ENCODE results near the gene SH3PXD2B.

The SH3PXD2B gene

GRCh38 chr5:172463031-172463430, 8.7 kb upstream of the SH3PXD2B start:
- H2BK5ac ChIP-seq (ENCODE audit: low read depth, low read length, poor library complexity), result no peak overlapping the region
- WGBS (ENCODE audit: extremely low coverage, insufficient coverage, insufficient read length), result no CpG with 5 or more reads among the region's 9 CpGs
- no peak overlapping the region for H3K4me2 ChIP-seq (ENCODE audit: low read length)
- no peak overlapping the region for H2BK120ac ChIP-seq (ENCODE audit: insufficient read depth, low read length, poor library complexity)
- H3K14ac ChIP-seq (ENCODE audit: low read length), result no peak overlapping the region
- no peaks in the 10 kb centered on the region for H3K79me2 ChIP-seq (ENCODE audit: control insufficient read depth, insufficient read depth, low read length, poor library complexity)
- H4K12ac ChIP-seq (ENCODE audit: low read depth, low read length), result no peak overlapping the region
- no peak overlapping the region for H2AK5ac ChIP-seq (ENCODE audit: low read length)
- no peaks in the 10 kb centered on the region for H3K27me3 ChIP-seq (ENCODE audit: insufficient read depth, low read length)
- no peak overlapping the region for H3K9ac ChIP-seq (ENCODE audit: low read length)
- H3K4me3 ChIP-seq (ENCODE audit: low read depth, low read length), result no peak overlapping the region
- no peak overlapping the region for H4K8ac ChIP-seq (ENCODE audit: low read depth, low read length)
- no peak overlapping the region for H2AFZ ChIP-seq (ENCODE audit: insufficient read depth, low read length, poor library complexity)
- H4K91ac ChIP-seq (ENCODE audit: low read depth, low read length), result no peak overlapping the region
- no peak overlapping the region for H3K4ac ChIP-seq (ENCODE audit: low read depth, low read length)
- H3K18ac ChIP-seq (ENCODE audit: low read length), result no peak overlapping the region
- H3K4me1 ChIP-seq (ENCODE audit: control insufficient read depth in 1 of 2, insufficient read depth in 2 of 2, low read length in 2 of 2), result peaks cover 7 to 9% of the 10 kb centered on the region in 2 experiments
- H3K9me3 ChIP-seq (ENCODE audit: insufficient read depth, low read depth, low read length), result peaks cover 5% of the 10 kb centered on the region
- H3K27ac ChIP-seq (ENCODE audit: low read depth, low read length), result no peak overlapping the region
- H3K79me1 ChIP-seq (ENCODE audit: low read length), result peaks cover 2% of the 10 kb centered on the region
- H3K23ac ChIP-seq (ENCODE audit: low read length), result no peak overlapping the region
- no peak for DNase-seq
- H2BK12ac ChIP-seq (ENCODE audit: low read length), result no peak overlapping the region
- no peaks in the 10 kb centered on the region for H3K36me3 ChIP-seq (ENCODE audit: control insufficient read depth in 1 of 2, insufficient read depth in 2 of 2, low read length in 2 of 2)

- H3K9me3 ChIP-seq (ENCODE audit: insufficient read depth, low read depth, low read length), result peaks cover 3% of the 10 kb centered on the region
- no peaks in the 10 kb centered on the region for H3K27me3 ChIP-seq (ENCODE audit: insufficient read depth, low read length)
- H3K36me3 ChIP-seq (ENCODE audit: control insufficient read depth in 1 of 2, insufficient read depth in 2 of 2, low read length in 2 of 2), result no peaks in the 10 kb centered on the region
- H2AK5ac ChIP-seq (ENCODE audit: low read length), result no peak overlapping the region
- H4K91ac ChIP-seq (ENCODE audit: low read depth, low read length), result no peak overlapping the region
- no peak overlapping the region for H2BK120ac ChIP-seq (ENCODE audit: insufficient read depth, low read length, poor library complexity)
- H3K4me1 ChIP-seq (ENCODE audit: control insufficient read depth in 1 of 2, insufficient read depth in 2 of 2, low read length in 2 of 2), result peaks cover 13 to 23% of the 10 kb centered on the region in 2 experiments
- no peak overlapping the region for H4K8ac ChIP-seq (ENCODE audit: low read depth, low read length)
- H3K23ac ChIP-seq (ENCODE audit: low read length), result no peak overlapping the region
- no peak overlapping the region for H2BK12ac ChIP-seq (ENCODE audit: low read length)
- H4K12ac ChIP-seq (ENCODE audit: low read depth, low read length), result no peak overlapping the region
- H3K79me1 ChIP-seq (ENCODE audit: low read length), result peaks cover 8% of the 10 kb centered on the region
- H3K4ac ChIP-seq (ENCODE audit: low read depth, low read length), result no peak overlapping the region
- no CpG with 5 or more reads among the region's 5 CpGs for WGBS (ENCODE audit: extremely low coverage, insufficient coverage, insufficient read length)
- H3K9ac ChIP-seq (ENCODE audit: low read length), result no peak overlapping the region
- H3K14ac ChIP-seq (ENCODE audit: low read length), result no peak overlapping the region
- no peak for DNase-seq
- H3K27ac ChIP-seq (ENCODE audit: low read depth, low read length), result no peak overlapping the region
- no peak overlapping the region for H3K4me2 ChIP-seq (ENCODE audit: low read length)
- no peaks in the 10 kb centered on the region for H3K79me2 ChIP-seq (ENCODE audit: control insufficient read depth, insufficient read depth, low read length, poor library complexity)
- no peak overlapping the region for H3K18ac ChIP-seq (ENCODE audit: low read length)
- no peak overlapping the region for H3K4me3 ChIP-seq (ENCODE audit: low read depth, low read length)
- H2AFZ ChIP-seq (ENCODE audit: insufficient read depth, low read length, poor library complexity), result no peak overlapping the region
- H2BK5ac ChIP-seq (ENCODE audit: low read depth, low read length, poor library complexity), result no peak overlapping the region
Observed at GRCh38 chr5:172459783-172460165, 5.4 kb upstream of the SH3PXD2B start.

GRCh38 chr5:172458976-172459782, 4.9 kb upstream of the SH3PXD2B start:
- H4K8ac ChIP-seq (ENCODE audit: low read depth, low read length), result no peak overlapping the region
- H3K27me3 ChIP-seq (ENCODE audit: insufficient read depth, low read length), result no peaks in the 10 kb centered on the region
- H2AFZ ChIP-seq (ENCODE audit: insufficient read depth, low read length, poor library complexity), result no peak overlapping the region
- H3K23ac ChIP-seq (ENCODE audit: low read length), result no peak overlapping the region
- H3K9ac ChIP-seq (ENCODE audit: low read length), result no peak overlapping the region
- no peak overlapping the region for H4K91ac ChIP-seq (ENCODE audit: low read depth, low read length)
- H3K18ac ChIP-seq (ENCODE audit: low read length), result no peak overlapping the region
- H3K79me2 ChIP-seq (ENCODE audit: control insufficient read depth, insufficient read depth, low read length, poor library complexity), result peaks cover 3% of the 10 kb centered on the region
- DNase-seq, result no peak
- no peak overlapping the region for H2BK5ac ChIP-seq (ENCODE audit: low read depth, low read length, poor library complexity)
- no peaks in the 10 kb centered on the region for H3K36me3 ChIP-seq (ENCODE audit: control insufficient read depth in 1 of 2, insufficient read depth in 2 of 2, low read length in 2 of 2)
- H3K79me1 ChIP-seq (ENCODE audit: low read length), result peaks cover 11% of the 10 kb centered on the region
- WGBS (ENCODE audit: extremely low coverage, insufficient coverage, insufficient read length), result no CpG with 5 or more reads among the region's 9 CpGs
- no peak overlapping the region for H2BK120ac ChIP-seq (ENCODE audit: insufficient read depth, low read length, poor library complexity)
- no peak overlapping the region for H3K27ac ChIP-seq (ENCODE audit: low read depth, low read length)
- no peak overlapping the region for H3K4ac ChIP-seq (ENCODE audit: low read depth, low read length)
- no peak overlapping the region for H3K14ac ChIP-seq (ENCODE audit: low read length)
- H3K4me2 ChIP-seq (ENCODE audit: low read length), result no peak overlapping the region
- no peak overlapping the region for H2AK5ac ChIP-seq (ENCODE audit: low read length)
- H3K4me1 ChIP-seq (ENCODE audit: control insufficient read depth in 1 of 2, insufficient read depth in 2 of 2, low read length in 2 of 2), result peaks cover 13 to 23% of the 10 kb centered on the region in 2 experiments
- H3K4me3 ChIP-seq (ENCODE audit: low read depth, low read length), result no peak overlapping the region
- peaks cover 3% of the 10 kb centered on the region for H3K9me3 ChIP-seq (ENCODE audit: insufficient read depth, low read depth, low read length)
- H2BK12ac ChIP-seq (ENCODE audit: low read length), result no peak overlapping the region
- H4K12ac ChIP-seq (ENCODE audit: low read depth, low read length), result no peak overlapping the region

GRCh38 chr5:172456076-172456722, 1.9 kb upstream of the SH3PXD2B start:
- no peak overlapping the region for H2AFZ ChIP-seq (ENCODE audit: insufficient read depth, low read length, poor library complexity)
- no CpG with 5 or more reads among the region's 10 CpGs for WGBS (ENCODE audit: extremely low coverage, insufficient coverage, insufficient read length)
- H3K23ac ChIP-seq (ENCODE audit: low read length), result no peak overlapping the region
- H2BK120ac ChIP-seq (ENCODE audit: insufficient read depth, low read length, poor library complexity), result no peak overlapping the region
- no peaks in the 10 kb centered on the region for H3K27me3 ChIP-seq (ENCODE audit: insufficient read depth, low read length)
- H3K79me2 ChIP-seq (ENCODE audit: control insufficient read depth, insufficient read depth, low read length, poor library complexity), result peaks cover 8% of the 10 kb centered on the region
- DNase-seq, result no peak
- no peaks in the 10 kb centered on the region for H3K9me3 ChIP-seq (ENCODE audit: insufficient read depth, low read depth, low read length)
- no peak overlapping the region for H4K91ac ChIP-seq (ENCODE audit: low read depth, low read length)
- H4K12ac ChIP-seq (ENCODE audit: low read depth, low read length), result no peak overlapping the region
- no peak overlapping the region for H3K4me3 ChIP-seq (ENCODE audit: low read depth, low read length)
- H4K8ac ChIP-seq (ENCODE audit: low read depth, low read length), result peak overlapping the region; percentile 3
- H2AK5ac ChIP-seq (ENCODE audit: low read length), result no peak overlapping the region
- no peak overlapping the region for H3K18ac ChIP-seq (ENCODE audit: low read length)
- no peak overlapping the region for H3K14ac ChIP-seq (ENCODE audit: low read length)
- no peak overlapping the region for H3K27ac ChIP-seq (ENCODE audit: low read depth, low read length)
- H3K36me3 ChIP-seq (ENCODE audit: control insufficient read depth in 1 of 2, insufficient read depth in 2 of 2, low read length in 2 of 2), result no peaks in the 10 kb centered on the region
- no peak overlapping the region for H3K9ac ChIP-seq (ENCODE audit: low read length)
- H2BK5ac ChIP-seq (ENCODE audit: low read depth, low read length, poor library complexity), result no peak overlapping the region
- peaks cover 20 to 31% of the 10 kb centered on the region in 2 experiments for H3K4me1 ChIP-seq (ENCODE audit: control insufficient read depth in 1 of 2, insufficient read depth in 2 of 2, low read length in 2 of 2)
- H2BK12ac ChIP-seq (ENCODE audit: low read length), result no peak overlapping the region
- no peak overlapping the region for H3K4me2 ChIP-seq (ENCODE audit: low read length)
- H3K79me1 ChIP-seq (ENCODE audit: low read length), result peaks cover 27% of the 10 kb centered on the region
- H3K4ac ChIP-seq (ENCODE audit: low read depth, low read length), result no peak overlapping the region
